ENCODE data around the gene KCNIP1.

The KCNIP1 gene

GRCh38 chr5:170783498-170784247, 279.9 kb downstream of the KCNIP1 start, which contains the start of gene GABRP:
Gene GABRP, plus strand, starts transcription at chr5:170783725. Its CDS starts 4,891 bp downstream, at chr5:170788616.
- no peak for DNase-seq (ENCODE audit: low spot score)

- DNase-seq (ENCODE audit: low spot score): no peak
These were observed 281.6 kb downstream of the KCNIP1 start for GRCh38 chr5:170785416-170785815.

Data from HuH-7.5 (cell line).